B cell (primary cell): ENCODE results near the gene GALNT10. TPM values are rescaled to one million over a fixed set of nuclear protein-coding genes. Genes with fewer than 3 reads are reported as not detected.

Source experiments
- ATAC-seq: fragments of 200-7000 bp; cut with Tn5 transposase; one replicate; pipeline ENCODE4 v1.10.0; 2021; ENCODE audit warnings: low read depth, mild to moderate bottlenecking, moderate number of reproducible peaks, moderate library complexity
- CTCF ChIA-PET: fragments of 350-600 bp; sonication (Branson Sonifier 250); formaldehyde crosslinking; loops from one replicate; lab custom pipeline; 2021; ENCODE audit warnings: antibody characterized with exemption, inconsistent platforms; lab: Charles Lee
- POLR2A ChIA-PET: fragments of 350-600 bp; sonication (Branson Sonifier 250); formaldehyde crosslinking; loops from one replicate; lab custom pipeline; 2021; ENCODE audit warnings: antibody characterized with exemption; lab: Charles Lee
- DNase-seq: peaks from one replicate; pipeline ENCODE4 v3.0.0; 2013
- H2AFZ ChIP-seq: 2 replicates; pipeline ENCODE4 v1.6.1; 2012; ENCODE audit warnings: mild to moderate bottlenecking, low read depth, low read length; ENCODE audit not compliant: insufficient read depth, poor library complexity, severe bottlenecking
- H3K27ac ChIP-seq, 2 donors: 1 replicate in 1 of 2; 2 replicates in 1 of 2; pipeline ENCODE4 v1.5.1; 2012 to 2013; ENCODE audit warnings: low read length in 2 of 2, mild to moderate bottlenecking in 2 of 2, moderate library complexity in 1 of 2
- H3K27me3 ChIP-seq, 4 experiments: fragments of 200-600 bp in 1 of 4; sonication (generic) in 1 of 4; replicated peaks in 1 of 4; 1 replicate in 2 of 4; 2 replicates in 2 of 4; pipeline versions ENCODE4 v1.6.1 to v1.7.0; 2013 to 2016; ENCODE audit warnings: low read length in 3 of 4, mild to moderate bottlenecking in 2 of 4, mixed read lengths in 1 of 4, moderate library complexity in 1 of 4; ENCODE audit not compliant: insufficient read depth in 4 of 4, control insufficient read depth in 3 of 4; ENCODE audit errors: control extremely low read depth in 1 of 4
- H3K36me3 ChIP-seq, 2 experiments: replicated peaks in 1 of 2; 1 replicate in 1 of 2; 2 replicates in 1 of 2; pipeline versions ENCODE4 v1.6.1 to v1.7.1; 2013; ENCODE audit warnings: low read length in 1 of 2; ENCODE audit not compliant: insufficient read depth in 2 of 2, control insufficient read depth in 1 of 2; ENCODE audit errors: control extremely low read depth in 1 of 2, extremely low read depth in 1 of 2
- H3K4me1 ChIP-seq, 2 donors: fragments of 200-600 bp in 1 of 2; sonication (generic) in 1 of 2; 1 replicate in 1 of 2; 2 replicates in 1 of 2; pipeline versions ENCODE4 v1.5.1 to v1.6.1; 2013 to 2017; ENCODE audit warnings: low read length in 2 of 2; ENCODE audit not compliant: control insufficient read depth in 2 of 2, insufficient read depth in 2 of 2
- H3K4me2 ChIP-seq: replicated peaks from 2 replicates; pipeline ENCODE3; 2012; ENCODE audit warnings: mild to moderate bottlenecking, low read depth, low read length; ENCODE audit not compliant: poor library complexity, severe bottlenecking
- H3K4me3 ChIP-seq, 5 experiments: fragments of 200-600 bp in 1 of 5; sonication (generic) in 1 of 5; 1 replicate in 3 of 5; 2 replicates in 2 of 5; pipeline versions ENCODE4 v1.5.1 to v1.7.0; 2011 to 2016; ENCODE audit warnings: low read length in 4 of 5, mild to moderate bottlenecking in 4 of 5, low read depth in 2 of 5, control low read depth in 1 of 5, moderate library complexity in 1 of 5; ENCODE audit not compliant: insufficient read depth in 1 of 5; ENCODE audit errors: control extremely low read depth in 1 of 5, extremely low read depth in 1 of 5
- H3K79me2 ChIP-seq: fragments of 200-600 bp; sonication (generic); one replicate; pipeline ENCODE4 v1.6.0; 2016; ENCODE audit warnings: low read length; ENCODE audit not compliant: control insufficient read depth, insufficient read depth
- H3K9ac ChIP-seq: fragments of 200-600 bp; sonication (generic); 2 replicates; pipeline ENCODE4 v1.6.1; 2017; ENCODE audit warnings: mild to moderate bottlenecking, low read length, moderate library complexity
- H3K9me3 ChIP-seq, 3 donors: one replicate each; pipeline versions ENCODE4 v1.6.1 to v1.7.1; 2013; ENCODE audit warnings: low read length in 2 of 3; ENCODE audit not compliant: control insufficient read depth in 2 of 3, insufficient read depth in 1 of 3; ENCODE audit errors: control extremely low read depth in 1 of 3
- H4K20me1 ChIP-seq: 2 replicates; pipeline ENCODE4 v1.6.0; 2012; ENCODE audit warnings: mild to moderate bottlenecking, low read length; ENCODE audit not compliant: insufficient read depth, control insufficient read depth, poor library complexity, severe bottlenecking
- H3K27ac Mint-ChIP-seq: one replicate; pipeline ENCODE4 v1.8.0; 2021; ENCODE audit warnings: mixed read lengths
- H3K27me3 Mint-ChIP-seq: one replicate; pipeline ENCODE4 v1.8.0; 2021; ENCODE audit warnings: mixed read lengths
- H3K4me1 Mint-ChIP-seq: one replicate; pipeline ENCODE4 v1.8.0; 2021; ENCODE audit warnings: mixed read lengths
- H3K4me3 Mint-ChIP-seq: one replicate; pipeline ENCODE4 v1.8.0; 2021; ENCODE audit warnings: mixed read lengths
- H3K9me3 Mint-ChIP-seq: one replicate; pipeline ENCODE4 v1.8.0; 2022; ENCODE audit warnings: mixed read lengths; ENCODE audit not compliant: insufficient read depth
- CTCF ChIP-seq: fragments of 200-600 bp; IDR thresholded peaks from one replicate; pipeline ENCODE4 v1.8.0; 2022; ENCODE audit warnings: antibody characterized with exemption, mild to moderate bottlenecking
- EZH2 ChIP-seq: IDR thresholded peaks from 2 replicates; pipeline ENCODE4 v1.6.1; 2012; ENCODE audit warnings: borderline replicate concordance, low read depth, mild to moderate bottlenecking, moderate library complexity, low read length; ENCODE audit not compliant: insufficient read depth, poor library complexity, severe bottlenecking
- WGBS: methylation state at CpG from one replicate; pipeline ENCODE4 v1.1.5; 2013; ENCODE audit warnings: missing lambda C conversion rate; ENCODE audit not compliant: insufficient coverage; 5-methylcytosine and 5-hydroxymethylcytosine counted together
- intact Hi-C: fragments of 100-400 bp; cut with micrococcal nuclease; formaldehyde crosslinking; loops from one replicate; pipeline ENCODE4 v1.10.0; 2022
- polyA plus RNA-seq: library from polyadenylated mRNA; depleted of rRNA; stranded (reverse); fragments of >200 nt; gene quantifications from 2 replicates; pipeline ENCODE4 v1.2.3, GENCODE V29; 2012
- total RNA-seq, 2 donors: library from RNA; stranded (reverse); fragments of 120-200 nt in 1 of 2; gene quantifications; 1 replicate in 1 of 2; 2 replicates in 1 of 2; pipeline versions ENCODE4 v1.2.3 to v1.2.4, GENCODE V29; 2013 to 2022

GALNT10 gene
- total and polyA plus RNA-seq, 2 donors (not counting 1 experiment from before 2014, with no cell fraction given), result 27.7 to 42.8 TPM

GRCh38 chr5:154394307-154394706, 203.8 kb downstream of the GALNT10 start:
- no peaks in the 10 kb centered on the region for H3K27me3 ChIP-seq
- H3K79me2 ChIP-seq, result no peaks in the 10 kb centered on the region
- no peak overlapping the region for H3K27ac ChIP-seq
- H3K4me1 Mint-ChIP-seq, result peaks cover 24% of the 10 kb centered on the region
- no peak overlapping the region for H3K4me2 ChIP-seq
- no peak for DNase-seq
- no peak overlapping the region for H3K4me3 Mint-ChIP-seq
- peaks cover 4 to 14% of the 10 kb centered on the region in 2 donors for H3K4me1 ChIP-seq
- no peaks in the 10 kb centered on the region for H4K20me1 ChIP-seq
- WGBS, result 93% methylated on average over 3 of the region's 5 CpGs
- no peak overlapping the region for H3K4me3 ChIP-seq
- ChIA-PET CTCF (interaction anchor here (1.4 to 1.7 kb wide), 2 partner anchors 11 to 322 kb away, joined by 5 to 7 read pairs; no protein-coding TSS in a partner anchor), POLR2A (no interaction called here)
- peaks cover 4 to 32% of the 10 kb centered on the region in 2 experiments for H3K36me3 ChIP-seq
- TF ChIP-seq CTCF, result no peak
- TF ChIP-seq EZH2, result no peak
- H2AFZ ChIP-seq, result no peak overlapping the region
- H3K9ac ChIP-seq, result no peak overlapping the region
- H3K27me3 Mint-ChIP-seq, result no peaks in the 10 kb centered on the region
- no peak overlapping the region for H3K27ac Mint-ChIP-seq
- no peaks in the 10 kb centered on the region for H3K9me3 ChIP-seq
- intact Hi-C loops, result no loop called here
- no peak for ATAC-seq
- no peaks in the 10 kb centered on the region for H3K9me3 Mint-ChIP-seq

GRCh38 chr5:154395407-154396106, 205.0 kb downstream of the GALNT10 start:
- Histone ChIP-seq H3K4me1 (peaks cover 4 to 14% of the 10 kb centered on the region in 2 donors), H3K9ac (no peak overlapping the region), H4K20me1 (no peaks in the 10 kb centered on the region), H3K27ac (no peak overlapping the region), H3K36me3 (peaks cover 4 to 33% of the 10 kb centered on the region in 2 experiments), H3K4me2 (no peak overlapping the region), H3K9me3 (no peaks in the 10 kb centered on the region), H2AFZ (no peak overlapping the region), H3K4me3 (no peak overlapping the region), H3K27me3 (no peaks in the 10 kb centered on the region), H3K79me2 (no peaks in the 10 kb centered on the region)
- no peaks in the 10 kb centered on the region for H3K27me3 Mint-ChIP-seq
- peaks cover 24% of the 10 kb centered on the region for H3K4me1 Mint-ChIP-seq
- ATAC-seq, result peak; percentile 72
- no peaks in the 10 kb centered on the region for H3K9me3 Mint-ChIP-seq
- CTCF ChIA-PET, result interaction anchor here (0.9 to 1.7 kb wide), 2 partner anchors 9 kb away, joined by 3 to 7 read pairs; no protein-coding TSS in a partner anchor
- POLR2A ChIA-PET, result no interaction called here
- intact Hi-C loops, result loop anchor here (1.0 kb wide), 1 partner anchor 11 kb away; no protein-coding TSS in a partner anchor
- peak overlapping the region; percentile 51 for H3K27ac Mint-ChIP-seq
- WGBS, result 62% methylated on average over 10 of the region's 14 CpGs
- peak; percentile 50 for DNase-seq
- H3K4me3 Mint-ChIP-seq, result peak overlapping the region; percentile 29
- TF ChIP-seq EZH2 (no peak), CTCF (no peak)
